ENCODE results near the gene KSR2. TPM values are rescaled to one million over a fixed set of nuclear protein-coding genes. Genes with fewer than 3 reads are reported as not detected.
"Not testable (repeated sequence)": the region's sequence is repeated elsewhere in the genome, so short reads cannot be mapped to it uniquely, and the experiment has no call there.

The KSR2 gene
- total and polyA plus RNA-seq, 7 donors: under 0.01 to 0.04 (median 0.02) TPM; not detected in 2

- Histone ChIP-seq H3K27ac (no peak overlapping the region), H3K9me3 (no peaks in the 10 kb centered on the region), H3K36me3 (ENCODE audit: insufficient read depth in 1 of 2, low read depth in 1 of 2) (no peaks in the 10 kb centered on the region), H3K4me3 (no peak overlapping the region), H3K4me1 (no peaks in the 10 kb centered on the region), H3K27me3 (ENCODE audit: insufficient read depth in 3 of 3, low read length in 2 of 3) (peaks cover 0 to 6% (median 0%) of the 10 kb centered on the region in 3 donors)
- TF ChIP-seq CTCF (IDR thresholded peaks at IDR 0.05): no peak
- 84 to 85% (median 85%) methylated on average over 15 of the region's 15 CpGs for WGBS, 3 donors
- intact Hi-C loops (cut with DNase I): no loop called here
- ATAC-seq (no peak), DNase-seq (no peak)
Measured at GRCh38 chr12:117860111-117860510, 108.7 kb downstream of the KSR2 start.

GRCh38 chr12:117857632-117858612 lies 110.9 kb downstream of the KSR2 start:
- H3K36me3 ChIP-seq (ENCODE audit: insufficient read depth in 1 of 2, low read depth in 1 of 2): no peaks in the 10 kb centered on the region
- H3K4me3 ChIP-seq: no peak overlapping the region
- 65 to 66% (median 65%) methylated on average over 13 of the region's 13 CpGs for WGBS, 3 donors
- no peak overlapping the region for H3K27ac ChIP-seq
- no peaks in the 10 kb centered on the region for H3K4me1 ChIP-seq
- peak; percentile 51 for TF ChIP-seq CTCF (IDR thresholded peaks at IDR 0.05)
- no peaks in the 10 kb centered on the region for H3K9me3 ChIP-seq
- intact Hi-C loops (cut with DNase I): no loop called here
- peak in 1 of 4 donors; percentile 46 for ATAC-seq
- H3K27me3 ChIP-seq (ENCODE audit: insufficient read depth in 3 of 3, low read length in 2 of 3): peaks cover 0 to 8% (median 0%) of the 10 kb centered on the region in 3 donors
- DNase-seq: no peak

DNA sequence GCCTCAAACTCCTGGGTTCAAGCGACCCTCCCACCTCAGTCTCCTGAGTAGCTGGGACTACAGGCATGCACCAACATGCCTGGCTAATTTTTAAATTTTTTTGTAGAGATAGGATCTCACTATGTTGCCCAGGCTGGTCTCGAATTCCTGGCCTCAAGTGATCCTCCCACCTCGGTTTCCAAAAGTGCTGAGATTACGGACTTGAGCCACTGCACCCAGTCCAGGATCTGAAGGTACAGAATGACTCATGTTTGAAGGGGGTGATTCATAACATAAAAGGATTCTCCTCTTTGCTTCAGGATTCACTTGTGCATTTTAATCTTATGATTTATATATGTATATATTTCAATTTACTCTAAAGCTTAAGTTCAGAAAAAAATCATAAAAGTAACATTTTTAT lies 111.7 kb downstream of the KSR2 start:
- H3K27ac ChIP-seq; DNase-seq; H3K36me3 ChIP-seq (ENCODE audit: insufficient read depth in 1 of 2, low read depth in 1 of 2); intact Hi-C loops (cut with DNase I); H3K4me1 ChIP-seq; ATAC-seq; H3K9me3 ChIP-seq; H3K4me3 ChIP-seq: not testable (repeated sequence)
- peaks cover 0 to 12% (median 0%) of the 10 kb centered on the region in 3 donors for H3K27me3 ChIP-seq (ENCODE audit: insufficient read depth in 3 of 3, low read length in 2 of 3)
- 63 to 68% (median 64%) methylated on average over 4 of the region's 4 CpGs for WGBS, 3 donors

- TF ChIP-seq CTCF (IDR thresholded peaks at IDR 0.05): no peak
- Histone ChIP-seq H3K4me3 (no peak overlapping the region), H3K27me3 (ENCODE audit: insufficient read depth in 3 of 3, low read length in 2 of 3) (peaks cover 0 to 12% (median 0%) of the 10 kb centered on the region in 3 donors), H3K27ac (no peak overlapping the region), H3K4me1 (no peaks in the 10 kb centered on the region), H3K36me3 (ENCODE audit: insufficient read depth in 1 of 2, low read depth in 1 of 2) (no peaks in the 10 kb centered on the region), H3K9me3 (no peaks in the 10 kb centered on the region)
- ATAC-seq (no peak), DNase-seq (no peak)
- intact Hi-C loops (cut with DNase I): no loop called here
- WGBS, 3 donors: 72 to 83% (median 81%) methylated on average over 19 of the region's 19 CpGs
Measured at GRCh38 chr12:117855165-117855564, 113.6 kb downstream of the KSR2 start.

- no peak overlapping the region for H3K27ac ChIP-seq
- intact Hi-C loops (cut with DNase I): no loop called here
- H3K36me3 ChIP-seq (ENCODE audit: insufficient read depth in 1 of 2, low read depth in 1 of 2): no peaks in the 10 kb centered on the region
- H3K4me3 ChIP-seq: no peak overlapping the region
- no peaks in the 10 kb centered on the region for H3K9me3 ChIP-seq
- peaks cover 0 to 12% (median 0%) of the 10 kb centered on the region in 3 donors for H3K27me3 ChIP-seq (ENCODE audit: insufficient read depth in 3 of 3, low read length in 2 of 3)
- ATAC-seq: peak in 1 of 4 donors; percentile 44
- 43 to 49% (median 45%) methylated on average over 6 of the region's 6 CpGs for WGBS, 3 donors
- TF ChIP-seq CTCF (IDR thresholded peaks at IDR 0.05): peak; percentile 32
- no peaks in the 10 kb centered on the region for H3K4me1 ChIP-seq
- no peak for DNase-seq
Measured at GRCh38 chr12:117854339-117855012, 114.3 kb downstream of the KSR2 start.

Data from psoas muscle (tissue), 8 donors.